Measurements from ENCODE around the gene EPS15.
A peak's percentile ranks its signal among the peaks of the same experiment; 100 is the strongest.
"Not testable (repeated sequence)": the region's sequence is repeated elsewhere in the genome, so short reads cannot be mapped to it uniquely, and the experiment has no call there.

Gene EPS15

GRCh38 chr1:51331206-51332100 lies 187.6 kb downstream of the EPS15 start:
- Mint-ChIP-seq H3K9me3 (no peaks in the 10 kb centered on the region), H3K27ac (peak overlapping the region; percentile 76), H3K4me3 (peak overlapping the region; percentile 75), H3K4me1 (ENCODE audit: low read depth) (peaks cover 18% of the 10 kb centered on the region), H3K36me3 (ENCODE audit: low read depth) (no peaks in the 10 kb centered on the region), H3K27me3 (peaks cover 35% of the 10 kb centered on the region)
- DNase-seq, result no peak

- Mint-ChIP-seq H3K27me3 (peaks cover 35% of the 10 kb centered on the region), H3K9me3 (no peaks in the 10 kb centered on the region), H3K27ac (peak within 1 kb of the TSS; percentile 76), H3K36me3 (ENCODE audit: low read depth) (no peaks in the 10 kb centered on the region), H3K4me1 (ENCODE audit: low read depth) (peaks cover 18% of the 10 kb centered on the region), H3K4me3 (peak within 1 kb of the TSS; percentile 75)
- DNase-seq, result no peak
Observed at GRCh38 chr1:51330331-51331201, 188.5 kb downstream of the EPS15 start, which contains the start of gene TTC39A. TSS of gene TTC39A (minus strand) at chr1:51330562. CDS start at chr1:51330477, 85 bp downstream.

- peak overlapping the region; percentile 48 for H3K4me3 Mint-ChIP-seq
- H3K9me3 Mint-ChIP-seq, result no peaks in the 10 kb centered on the region
- no peaks in the 10 kb centered on the region for H3K36me3 Mint-ChIP-seq (ENCODE audit: low read depth)
- H3K27ac Mint-ChIP-seq, result no peak overlapping the region
- no peak for DNase-seq
- H3K27me3 Mint-ChIP-seq, result peaks cover 35% of the 10 kb centered on the region
- H3K4me1 Mint-ChIP-seq (ENCODE audit: low read depth), result peaks cover 18% of the 10 kb centered on the region
Observed at GRCh38 chr1:51329443-51330325, 189.4 kb downstream of the EPS15 start.

GRCh38 chr1:51328926-51329325 lies 190.1 kb downstream of the EPS15 start:
- Mint-ChIP-seq H3K27ac (no peak overlapping the region), H3K4me1 (ENCODE audit: low read depth) (peaks cover 18% of the 10 kb centered on the region), H3K27me3 (peaks cover 35% of the 10 kb centered on the region), H3K36me3 (ENCODE audit: low read depth) (no peaks in the 10 kb centered on the region), H3K9me3 (no peaks in the 10 kb centered on the region), H3K4me3 (no peak overlapping the region)
- DNase-seq, result no peak

- DNase-seq, result no peak
- peaks cover 35% of the 10 kb centered on the region for H3K27me3 Mint-ChIP-seq
- no peak overlapping the region for H3K27ac Mint-ChIP-seq
- H3K36me3 Mint-ChIP-seq (ENCODE audit: low read depth), result no peaks in the 10 kb centered on the region
- H3K9me3 Mint-ChIP-seq, result no peaks in the 10 kb centered on the region
- no peak overlapping the region for H3K4me3 Mint-ChIP-seq
- peaks cover 18% of the 10 kb centered on the region for H3K4me1 Mint-ChIP-seq (ENCODE audit: low read depth)
Observed at GRCh38 chr1:51328279-51328678, 190.8 kb downstream of the EPS15 start.

GRCh38 chr1:51327386-51327785 lies 191.7 kb downstream of the EPS15 start:
- H3K9me3 Mint-ChIP-seq, result no peaks in the 10 kb centered on the region
- H3K4me3 Mint-ChIP-seq, result no peak overlapping the region
- H3K4me1 Mint-ChIP-seq (ENCODE audit: low read depth), result peaks cover 18% of the 10 kb centered on the region
- H3K27me3 Mint-ChIP-seq, result peaks cover 35% of the 10 kb centered on the region
- no peak for DNase-seq
- no peak overlapping the region for H3K27ac Mint-ChIP-seq
- H3K36me3 Mint-ChIP-seq (ENCODE audit: low read depth), result no peaks in the 10 kb centered on the region

GRCh38 chr1:51326839-51327238 lies 192.2 kb downstream of the EPS15 start:
- H3K27me3 Mint-ChIP-seq, result peaks cover 34% of the 10 kb centered on the region
- H3K4me1 Mint-ChIP-seq (ENCODE audit: low read depth), result peaks cover 17% of the 10 kb centered on the region
- no peaks in the 10 kb centered on the region for H3K36me3 Mint-ChIP-seq (ENCODE audit: low read depth)
- no peak overlapping the region for H3K27ac Mint-ChIP-seq
- H3K9me3 Mint-ChIP-seq, result no peaks in the 10 kb centered on the region
- no peak for DNase-seq
- H3K4me3 Mint-ChIP-seq, result no peak overlapping the region

- Mint-ChIP-seq H3K4me1 (ENCODE audit: low read depth) (peaks cover 10% of the 10 kb centered on the region), H3K27me3 (peaks cover 27% of the 10 kb centered on the region), H3K9me3 (no peaks in the 10 kb centered on the region), H3K4me3 (no peak overlapping the region), H3K27ac (no peak overlapping the region), H3K36me3 (ENCODE audit: low read depth) (no peaks in the 10 kb centered on the region)
- no peak for DNase-seq
Observed at GRCh38 chr1:51325878-51326755, 192.9 kb downstream of the EPS15 start.

GRCh38 chr1:51325391-51325790 lies 193.7 kb downstream of the EPS15 start:
- Mint-ChIP-seq H3K9me3 (no peaks in the 10 kb centered on the region), H3K36me3 (ENCODE audit: low read depth) (no peaks in the 10 kb centered on the region)

GRCh38 chr1:51325011-51325385 lies 194.1 kb downstream of the EPS15 start:
- H3K4me3 Mint-ChIP-seq; H3K4me1 Mint-ChIP-seq (ENCODE audit: low read depth); H3K27ac Mint-ChIP-seq; DNase-seq; H3K9me3 Mint-ChIP-seq; H3K36me3 Mint-ChIP-seq (ENCODE audit: low read depth): not testable (repeated sequence)
- peaks cover 21% of the 10 kb centered on the region for H3K27me3 Mint-ChIP-seq

More at GRCh38 chr1:51325391-51325790, 193.7 kb downstream of the EPS15 start:
- H3K27me3 Mint-ChIP-seq, result peaks cover 21% of the 10 kb centered on the region
- H3K4me3 Mint-ChIP-seq, result no peak overlapping the region
- no peak for DNase-seq
- peaks cover 4% of the 10 kb centered on the region for H3K4me1 Mint-ChIP-seq (ENCODE audit: low read depth)
- H3K27ac Mint-ChIP-seq, result no peak overlapping the region

GRCh38 chr1:51324251-51325010 lies 194.6 kb downstream of the EPS15 start:
- H3K4me1 Mint-ChIP-seq (ENCODE audit: low read depth), result peaks cover 2% of the 10 kb centered on the region
- H3K4me3 Mint-ChIP-seq, result no peak overlapping the region
- H3K27me3 Mint-ChIP-seq, result peaks cover 15% of the 10 kb centered on the region
- no peaks in the 10 kb centered on the region for H3K36me3 Mint-ChIP-seq (ENCODE audit: low read depth)
- no peak for DNase-seq
- no peak overlapping the region for H3K27ac Mint-ChIP-seq
- H3K9me3 Mint-ChIP-seq, result no peaks in the 10 kb centered on the region

- H3K4me3 Mint-ChIP-seq, result no peak overlapping the region
- no peaks in the 10 kb centered on the region for H3K9me3 Mint-ChIP-seq
- DNase-seq, result no peak
- H3K4me1 Mint-ChIP-seq (ENCODE audit: low read depth), result peaks cover 2% of the 10 kb centered on the region
- no peaks in the 10 kb centered on the region for H3K36me3 Mint-ChIP-seq (ENCODE audit: low read depth)
- H3K27me3 Mint-ChIP-seq, result peaks cover 8% of the 10 kb centered on the region
- H3K27ac Mint-ChIP-seq, result no peak overlapping the region
Observed at GRCh38 chr1:51323778-51324177, 195.3 kb downstream of the EPS15 start.
